ENCODE data around the gene TP53. TPM values are rescaled to one million over a fixed set of nuclear protein-coding genes. Genes with fewer than 3 reads are reported as not detected.
"Not testable (repeated sequence)": the region's sequence is repeated elsewhere in the genome, so short reads cannot be mapped to it uniquely, and the experiment has no call there.

The TP53 gene
- total RNA-seq, 1 experiment from 2014 or later: 97.5 TPM

DNA sequence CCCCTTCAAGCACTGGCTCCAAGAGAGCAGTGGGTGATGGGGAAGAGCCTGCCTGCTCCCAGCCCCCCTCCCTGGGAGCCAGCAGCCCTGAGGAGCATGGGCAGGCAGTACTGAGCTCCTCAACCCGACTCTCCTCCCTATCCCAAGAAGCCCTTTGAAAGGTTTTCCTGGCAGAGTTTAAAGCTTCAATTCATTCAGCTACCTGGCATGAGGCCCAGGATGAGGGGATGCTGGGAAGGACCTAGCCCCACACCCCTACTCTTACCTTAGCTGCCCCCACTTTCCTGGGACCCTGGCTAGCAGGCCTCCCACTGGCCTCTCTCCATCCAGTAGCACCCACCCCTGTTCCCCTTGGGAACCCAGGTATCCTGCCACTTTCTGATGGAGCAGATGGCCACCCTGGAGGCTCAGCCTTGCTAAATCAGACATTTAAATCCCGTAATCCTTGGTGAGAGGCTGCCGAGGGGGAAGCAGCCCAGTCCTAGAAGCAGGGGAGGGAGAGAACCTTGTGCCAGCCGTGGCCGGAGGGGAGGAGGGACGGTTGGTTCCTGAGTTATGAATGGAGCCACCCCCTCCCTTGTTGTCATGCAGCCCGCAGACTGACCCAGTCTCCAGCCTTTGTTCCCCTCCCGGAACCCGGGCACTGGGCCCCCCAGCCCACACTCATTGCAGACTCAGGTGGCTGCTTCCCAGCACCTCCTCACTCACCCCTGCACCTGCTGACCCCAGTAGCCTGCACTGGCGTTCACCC is 19.5 kb downstream of the TP53 start:
- Histone ChIP-seq H3K36me3 (replicated peaks; ENCODE audit: control insufficient read depth, insufficient read depth, low read length) (peaks cover 25% of the 10 kb centered on the region), H3K27me3 (ENCODE audit: control insufficient read depth, insufficient read depth, low read length) (no peaks in the 10 kb centered on the region), H3K4me3 (ENCODE audit: insufficient read depth, low read depth, low read length) (no peak overlapping the region)
- DNase-seq: peak; percentile 36

DNA sequence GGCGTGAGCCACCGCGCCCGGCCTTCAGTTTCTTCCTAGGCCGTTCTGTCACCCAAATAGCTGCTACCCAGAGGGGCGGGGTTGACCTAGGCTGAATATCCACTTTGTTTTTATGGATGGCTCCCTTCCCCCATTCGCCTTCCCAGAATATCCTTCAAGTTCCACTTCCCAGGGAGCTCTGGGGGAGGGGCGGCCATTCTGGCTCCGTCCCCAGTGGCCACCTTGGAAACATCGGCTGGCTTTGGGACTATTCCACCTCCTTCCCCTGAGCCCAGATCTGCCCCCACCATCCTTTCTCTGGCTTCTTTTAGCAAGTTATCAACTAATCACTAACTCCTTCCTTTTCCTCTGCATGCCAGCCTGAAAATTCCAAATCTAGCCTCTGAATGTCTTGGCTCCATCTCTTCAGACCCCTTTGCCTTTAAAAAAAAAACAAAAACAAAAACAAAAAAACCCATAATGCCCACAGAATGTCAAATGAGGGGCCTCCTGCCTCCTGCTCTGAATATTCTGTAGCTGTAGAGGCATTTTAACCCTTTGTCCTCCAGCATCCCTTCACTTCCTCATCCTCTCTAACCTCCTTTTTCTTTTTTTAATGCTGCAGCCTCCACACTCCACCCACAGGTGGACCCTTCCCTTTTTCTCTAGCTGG is 30.2 kb downstream of the TP53 start:
- Histone ChIP-seq H3K4me3 (ENCODE audit: insufficient read depth, low read depth, low read length) (no peak overlapping the region), H3K27me3 (ENCODE audit: control insufficient read depth, insufficient read depth, low read length) (peaks cover 11% of the 10 kb centered on the region), H3K36me3 (replicated peaks; ENCODE audit: control insufficient read depth, insufficient read depth, low read length) (no peaks in the 10 kb centered on the region; the same call in 1 of the 2 replicates)
- DNase-seq: peak; percentile 89

DNA sequence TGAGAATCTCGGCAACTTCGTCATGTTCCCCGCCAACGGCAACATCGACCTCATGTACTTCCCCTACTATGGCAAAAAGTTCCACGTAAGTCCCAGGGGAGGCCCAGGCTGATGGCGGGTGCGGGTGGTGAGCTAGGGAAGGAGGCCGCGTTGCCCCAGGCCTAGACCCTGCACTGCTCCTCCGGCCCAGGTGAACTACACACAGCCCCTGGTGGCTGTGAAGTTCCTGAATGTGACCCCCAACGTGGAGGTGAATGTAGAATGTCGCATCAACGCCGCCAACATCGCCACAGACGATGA is 31.8 kb downstream of the TP53 start:
- peak; percentile 19 for DNase-seq
- no peaks in the 10 kb centered on the region; the same call in 1 of the 2 replicates for H3K36me3 ChIP-seq (replicated peaks; ENCODE audit: control insufficient read depth, insufficient read depth, low read length)
- peaks cover 24% of the 10 kb centered on the region for H3K27me3 ChIP-seq (ENCODE audit: control insufficient read depth, insufficient read depth, low read length)

GRCh38 chr17:7654832-7655540 is 32.3 kb downstream of the TP53 start:
- Histone ChIP-seq H3K4me3 (ENCODE audit: insufficient read depth, low read depth, low read length) (no peak overlapping the region), H3K27me3 (ENCODE audit: control insufficient read depth, insufficient read depth, low read length) (peaks cover 26% of the 10 kb centered on the region), H3K36me3 (replicated peaks; ENCODE audit: control insufficient read depth, insufficient read depth, low read length) (no peaks in the 10 kb centered on the region; the same call in 1 of the 2 replicates)
- peak; percentile 16 for DNase-seq

More for the DNA sequence above, 31.8 kb downstream of the TP53 start:
- H3K4me3 ChIP-seq (ENCODE audit: insufficient read depth, low read depth, low read length): no peak overlapping the region

- peak; percentile 31 for DNase-seq
- Histone ChIP-seq H3K36me3 (replicated peaks; ENCODE audit: control insufficient read depth, insufficient read depth, low read length) (no peaks in the 10 kb centered on the region; the same call in 1 of the 2 replicates), H3K27me3 (ENCODE audit: control insufficient read depth, insufficient read depth, low read length) (peaks cover 28% of the 10 kb centered on the region), H3K4me3 (ENCODE audit: insufficient read depth, low read depth, low read length) (no peak overlapping the region; the same call in 1 of the 2 replicates)
Measured at GRCh38 chr17:7652388-7653356, 34.6 kb downstream of the TP53 start.

- Histone ChIP-seq H3K36me3 (replicated peaks; ENCODE audit: control insufficient read depth, insufficient read depth, low read length) (no peaks in the 10 kb centered on the region; the same call in 1 of the 2 replicates), H3K4me3 (ENCODE audit: insufficient read depth, low read depth, low read length) (peak overlapping the region; percentile 60), H3K27me3 (ENCODE audit: control insufficient read depth, insufficient read depth, low read length) (peaks cover 28% of the 10 kb centered on the region)
- peak; percentile 89 for DNase-seq
Measured at GRCh38 chr17:7651665-7652387, 35.5 kb downstream of the TP53 start.

GRCh38 chr17:7651097-7651664 is 36.1 kb downstream of the TP53 start:
- peak overlapping the region; percentile 60 for H3K4me3 ChIP-seq (ENCODE audit: insufficient read depth, low read depth, low read length)
- H3K36me3 ChIP-seq (replicated peaks; ENCODE audit: control insufficient read depth, insufficient read depth, low read length): no peaks in the 10 kb centered on the region; the same call in 1 of the 2 replicates
- DNase-seq: no peak
- peaks cover 28% of the 10 kb centered on the region for H3K27me3 ChIP-seq (ENCODE audit: control insufficient read depth, insufficient read depth, low read length)

DNA sequence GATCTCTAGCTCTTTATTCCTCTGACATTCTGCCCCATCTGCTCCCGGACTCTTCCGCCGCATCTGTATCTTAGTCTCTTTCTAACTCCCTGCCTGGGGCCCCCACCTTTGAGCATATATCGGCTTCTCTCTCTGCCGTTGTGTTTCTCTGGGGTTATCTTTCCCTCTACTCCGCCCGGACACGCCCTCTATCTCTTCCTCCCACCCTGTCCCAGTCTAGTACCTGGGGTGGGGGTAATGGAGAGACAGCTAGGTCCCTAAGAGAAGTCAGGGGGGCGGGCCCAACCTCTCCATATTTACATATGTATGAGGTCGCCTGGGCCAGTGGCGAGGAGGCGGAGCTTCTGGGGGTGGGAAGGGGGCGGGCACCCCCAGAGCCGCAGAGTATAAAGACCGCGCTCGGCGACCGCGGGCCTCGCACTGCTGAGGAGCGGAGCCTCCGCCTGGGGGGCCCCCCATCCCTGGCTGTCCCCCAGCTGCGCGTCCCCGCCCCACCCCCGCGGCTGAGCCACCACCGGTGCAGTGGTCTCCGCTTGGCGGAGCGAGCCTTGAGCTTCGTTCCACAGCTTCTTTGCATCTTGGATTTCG is 36.7 kb downstream of the TP53 start, which contains the start of gene ATP1B2:
Gene ATP1B2, plus strand, starts transcription at position 418 of the 588 bp plus-strand sequence. CDS start 593 bp downstream, outside the sequence.
- peak; percentile 99 for DNase-seq
- H3K4me3 ChIP-seq (ENCODE audit: insufficient read depth, low read depth, low read length): peak within 1 kb of the TSS; percentile 60
- peaks cover 28% of the 10 kb centered on the region for H3K27me3 ChIP-seq (ENCODE audit: control insufficient read depth, insufficient read depth, low read length)
- no peaks in the 10 kb centered on the region; the same call in 1 of the 2 replicates for H3K36me3 ChIP-seq (replicated peaks; ENCODE audit: control insufficient read depth, insufficient read depth, low read length)

- Histone ChIP-seq H3K27me3 (ENCODE audit: control insufficient read depth, insufficient read depth, low read length) (peaks cover 16% of the 10 kb centered on the region), H3K36me3 (replicated peaks; ENCODE audit: control insufficient read depth, insufficient read depth, low read length) (no peaks in the 10 kb centered on the region), H3K4me3 (ENCODE audit: insufficient read depth, low read depth, low read length) (no peak overlapping the region)
- no peak for DNase-seq
Measured at GRCh38 chr17:7647018-7647417, 40.3 kb downstream of the TP53 start.

DNA sequence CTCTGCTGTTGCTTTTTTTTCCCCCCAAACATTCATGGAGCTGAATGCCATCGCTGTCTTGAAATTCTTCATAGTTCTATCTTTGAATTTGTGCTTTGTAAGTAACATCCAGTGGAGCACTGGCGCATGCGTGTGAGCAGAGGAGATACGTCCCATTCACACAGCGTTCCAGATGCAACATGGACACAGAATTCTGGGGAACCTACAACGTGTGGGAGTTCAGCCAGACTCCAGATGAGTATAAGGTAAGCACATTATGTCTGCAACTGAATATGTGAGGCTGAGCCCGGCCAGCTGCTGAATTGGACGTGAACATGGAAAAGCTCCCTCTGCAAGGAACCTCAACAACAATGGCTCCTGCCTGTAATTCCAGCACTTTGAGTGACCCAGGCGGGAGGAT is 40.8 kb downstream of the TP53 start:
- peak; percentile 7 for DNase-seq
- Histone ChIP-seq H3K27me3 (ENCODE audit: control insufficient read depth, insufficient read depth, low read length) (peaks cover 10% of the 10 kb centered on the region), H3K36me3 (replicated peaks; ENCODE audit: control insufficient read depth, insufficient read depth, low read length) (no peaks in the 10 kb centered on the region), H3K4me3 (ENCODE audit: insufficient read depth, low read depth, low read length) (no peak overlapping the region)

DNA sequence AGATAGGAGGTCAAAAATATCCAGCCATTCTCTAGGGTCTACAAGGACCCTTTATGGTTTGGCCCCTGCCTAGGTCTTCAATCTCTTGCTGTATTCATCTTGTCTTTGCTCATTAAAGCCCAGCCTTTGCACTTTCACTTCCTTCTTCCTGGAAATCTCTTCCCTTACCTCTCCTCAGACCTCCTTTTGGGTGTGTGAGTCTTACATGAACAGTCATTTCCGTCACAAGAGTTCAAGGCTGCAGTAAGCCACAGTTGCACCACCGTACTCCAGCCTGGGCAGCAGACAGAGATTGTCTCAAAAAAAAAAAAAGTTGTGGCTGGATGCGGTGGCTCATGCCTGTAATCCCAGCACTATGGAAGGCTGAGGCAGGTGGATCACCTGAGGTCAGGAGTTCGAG is 42.5 kb downstream of the TP53 start:
- no peaks in the 10 kb centered on the region for H3K36me3 ChIP-seq (replicated peaks; ENCODE audit: control insufficient read depth, insufficient read depth, low read length)
- H3K4me3 ChIP-seq (ENCODE audit: insufficient read depth, low read depth, low read length): no peak overlapping the region
- H3K27me3 ChIP-seq (ENCODE audit: control insufficient read depth, insufficient read depth, low read length): peaks cover under 1% of the 10 kb centered on the region; the same call in 1 of the 2 replicates
- DNase-seq: peak; percentile 2

GRCh38 chr17:7641635-7642034 is 45.7 kb downstream of the TP53 start:
- DNase-seq; H3K27me3 ChIP-seq (ENCODE audit: control insufficient read depth, insufficient read depth, low read length); H3K36me3 ChIP-seq (replicated peaks; ENCODE audit: control insufficient read depth, insufficient read depth, low read length); H3K4me3 ChIP-seq (ENCODE audit: insufficient read depth, low read depth, low read length): not testable (repeated sequence)

GRCh38 chr17:7640783-7641182 is 46.5 kb downstream of the TP53 start:
- no peak overlapping the region for H3K4me3 ChIP-seq (ENCODE audit: insufficient read depth, low read depth, low read length)
- DNase-seq: no peak
- no peaks in the 10 kb centered on the region for H3K36me3 ChIP-seq (replicated peaks; ENCODE audit: control insufficient read depth, insufficient read depth, low read length)
- no peaks in the 10 kb centered on the region for H3K27me3 ChIP-seq (ENCODE audit: control insufficient read depth, insufficient read depth, low read length)

All from H7 (cell line).